HT1080 (cell line): ENCODE data around the gene SNAI3. TPM values are rescaled to one million over a fixed set of nuclear protein-coding genes. Genes with fewer than 3 reads are reported as not detected.

Experiments
- DNase-seq: peaks from one replicate; pipeline ENCODE4 v3.0.0-alpha.2; 2015; ENCODE audit warnings: low read depth
- total RNA-seq: library from RNA; depleted of rRNA; stranded (reverse); fragments of >200 nt; shearing (Covaris generic); gene quantifications from 2 replicates; pipeline ENCODE4 v1.2.3, GENCODE V29; 2014

The SNAI3 gene
- total RNA-seq, 1 experiment from 2014 or later = 0.51 TPM

DNA sequence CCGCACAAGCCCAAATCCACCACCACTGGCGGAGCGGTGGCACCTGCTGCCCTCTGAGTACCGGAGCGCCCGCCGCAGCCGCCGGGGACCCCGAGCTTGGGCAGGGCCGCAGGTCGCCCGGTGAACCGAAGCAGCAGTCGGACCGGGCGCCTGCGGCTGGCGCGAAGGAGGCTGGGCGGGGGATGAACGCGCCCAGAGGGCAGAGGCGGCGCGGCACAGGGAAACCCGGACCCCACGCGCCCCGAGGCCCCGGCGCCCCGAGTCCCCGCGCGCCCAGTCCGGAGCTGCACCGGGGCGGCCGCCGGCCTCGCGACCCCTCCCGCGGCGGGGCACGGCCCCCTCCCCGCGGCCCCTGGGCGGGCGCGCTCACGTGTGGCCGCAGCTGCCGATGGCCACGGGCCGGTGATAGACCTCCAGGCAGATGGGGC, 19.5 kb upstream of the SNAI3 start:
- no peak for DNase-seq

DNA sequence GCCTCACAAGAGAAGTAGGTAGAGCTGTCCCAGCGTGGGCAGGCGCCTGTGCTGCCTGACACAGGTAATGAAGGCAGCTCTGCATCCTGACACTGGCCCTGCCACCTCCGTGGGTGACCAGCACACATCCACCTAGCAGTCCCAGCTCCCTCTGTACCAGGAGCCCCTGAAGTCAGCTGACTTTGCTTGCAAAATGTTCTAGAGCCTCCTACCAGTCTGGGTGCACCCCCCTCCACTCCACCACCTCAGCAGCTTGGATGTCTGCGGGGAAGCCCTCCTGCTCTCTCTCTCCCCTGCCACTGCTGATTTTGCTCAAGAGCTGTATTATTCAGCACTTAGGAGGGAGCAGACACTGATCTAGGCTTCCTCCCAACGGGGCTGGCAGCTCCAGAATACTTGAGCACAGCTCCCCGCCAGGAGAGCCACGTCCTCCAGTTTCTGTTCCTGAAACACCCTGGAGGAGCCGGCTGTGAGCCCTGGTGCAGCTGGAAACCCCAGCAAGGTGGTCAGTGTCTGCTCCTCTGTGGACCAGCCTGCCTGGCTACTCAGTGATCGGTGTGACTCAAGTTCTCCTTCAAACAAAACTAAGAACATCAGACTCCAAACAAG, 18.9 kb upstream of the SNAI3 start:
- no peak for DNase-seq

DNA sequence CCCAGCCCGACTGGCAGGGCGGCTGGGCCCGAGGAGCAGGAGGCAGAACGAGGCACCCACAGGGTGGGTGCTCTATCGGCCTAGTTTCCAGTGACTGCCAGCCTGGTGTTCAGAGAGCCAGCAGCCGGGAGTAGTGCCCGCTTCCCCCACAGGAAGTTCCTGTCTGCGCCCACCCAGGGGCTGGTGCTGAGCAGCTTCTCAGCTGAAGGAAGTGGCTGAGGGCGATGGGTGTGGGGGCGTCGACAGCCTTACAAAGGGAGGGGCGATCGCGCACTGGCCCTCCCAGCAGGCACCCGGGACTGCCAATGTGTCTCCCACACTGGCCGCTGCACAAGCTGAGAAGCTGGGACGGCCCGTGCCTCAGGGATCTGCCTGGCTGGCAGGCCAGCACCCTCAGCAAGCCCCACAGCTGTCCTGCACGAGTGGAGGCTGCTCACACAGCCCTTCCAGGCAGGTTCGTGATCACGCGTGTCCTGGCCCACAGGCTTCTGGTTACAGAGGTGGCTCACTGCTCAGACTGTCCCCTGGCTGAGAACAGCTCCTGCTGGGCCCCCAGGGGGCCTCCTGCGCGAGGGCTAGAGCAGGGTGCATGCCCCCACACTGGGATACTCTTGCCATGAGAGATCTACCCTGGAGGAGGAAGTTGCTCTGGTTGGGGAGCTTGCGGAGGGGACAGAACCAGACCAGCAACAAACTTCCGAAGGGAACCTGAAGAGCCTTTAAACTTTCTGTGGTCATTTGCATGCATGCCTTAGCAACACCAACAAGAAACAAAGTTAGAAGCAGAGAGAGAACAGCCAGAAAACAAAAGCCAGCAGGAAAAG, 17.4 kb upstream of the SNAI3 start:
- no peak for DNase-seq

- no peak for DNase-seq
Measured at GRCh38 chr16:88702371-88703210, 16.3 kb upstream of the SNAI3 start.

DNA sequence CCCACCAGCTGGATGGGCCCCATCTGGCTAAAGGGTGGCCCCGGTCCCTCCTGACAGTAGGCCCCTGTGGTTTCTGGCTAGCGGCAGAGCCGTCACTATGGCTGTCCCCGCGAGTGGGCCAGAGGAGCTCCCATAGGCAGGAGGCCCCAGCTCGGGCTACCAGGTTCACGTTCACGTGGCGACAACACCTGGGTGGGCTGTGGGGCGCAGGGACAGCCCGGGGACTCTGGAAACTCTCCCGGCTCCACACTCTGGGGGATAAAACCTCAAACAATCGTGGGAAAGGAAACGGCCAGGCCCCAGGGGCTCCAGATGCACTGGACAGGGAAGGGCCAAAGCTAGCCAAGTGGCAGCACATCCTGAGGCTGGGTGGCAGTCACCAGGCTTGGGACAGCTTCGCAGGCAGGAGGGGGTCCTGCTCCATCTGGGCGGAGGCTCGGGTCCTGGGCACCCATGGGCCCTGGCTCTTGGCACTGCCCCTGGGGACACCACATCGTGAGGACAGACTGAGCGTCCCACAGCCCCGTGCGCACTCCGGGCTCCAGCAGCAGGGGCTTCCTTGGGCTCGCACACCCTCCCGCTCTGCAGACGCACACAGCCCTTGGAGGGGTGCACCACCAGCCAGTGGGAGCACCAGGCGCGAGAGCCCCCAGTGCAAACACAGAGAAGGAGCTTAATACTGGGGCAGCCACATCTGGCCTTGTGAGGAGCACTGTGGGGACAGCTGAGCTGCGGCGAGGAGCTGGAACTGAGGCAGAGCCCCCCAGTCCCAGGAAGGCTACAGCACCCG, 15.5 kb upstream of the SNAI3 start:
- no peak for DNase-seq

DNA sequence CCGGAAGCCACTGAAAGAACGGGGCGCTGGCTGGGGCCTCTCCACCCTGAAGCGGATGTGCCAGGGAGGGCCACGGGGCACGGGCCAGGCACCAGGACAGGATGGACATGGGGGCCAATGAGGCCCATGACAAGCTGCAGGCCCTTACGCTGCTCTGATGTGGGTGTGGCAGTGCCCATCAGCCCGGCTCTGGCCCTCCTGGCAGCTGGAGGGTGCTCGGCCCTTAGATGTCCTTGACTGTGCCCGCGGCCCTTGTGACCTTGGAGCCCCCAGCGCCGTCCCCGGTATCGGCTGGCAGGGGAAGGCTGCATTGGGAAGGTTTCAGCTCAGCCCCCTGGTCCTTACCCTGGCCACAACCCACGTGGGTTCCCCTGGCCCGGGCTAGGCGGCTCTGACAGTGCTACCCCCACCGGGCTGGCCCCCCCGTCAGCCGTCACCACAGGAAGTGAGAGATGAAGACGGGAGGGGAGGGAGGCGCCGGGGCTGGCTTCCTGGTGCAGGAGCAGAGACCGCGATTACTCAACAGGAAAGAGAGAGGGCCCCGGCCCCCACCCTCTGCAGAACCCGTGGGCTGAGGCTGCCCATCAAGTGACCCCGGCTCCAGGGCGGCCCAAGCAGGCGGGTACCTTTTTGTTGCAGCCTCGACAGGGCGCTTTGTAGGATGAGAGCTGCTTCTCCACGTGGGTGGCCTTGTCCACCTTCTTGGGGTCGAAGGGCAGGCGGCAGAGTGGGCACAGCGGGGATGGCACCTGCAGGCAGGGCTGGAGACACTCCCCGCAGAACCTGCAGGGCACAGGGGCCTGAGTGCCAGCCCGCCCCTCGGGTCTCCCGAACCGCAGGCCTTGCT, 14.6 kb upstream of the SNAI3 start:
- peak; percentile 97 for DNase-seq

- no peak for DNase-seq
Measured at GRCh38 chr16:88700322-88700635, 14.0 kb upstream of the SNAI3 start.

DNA sequence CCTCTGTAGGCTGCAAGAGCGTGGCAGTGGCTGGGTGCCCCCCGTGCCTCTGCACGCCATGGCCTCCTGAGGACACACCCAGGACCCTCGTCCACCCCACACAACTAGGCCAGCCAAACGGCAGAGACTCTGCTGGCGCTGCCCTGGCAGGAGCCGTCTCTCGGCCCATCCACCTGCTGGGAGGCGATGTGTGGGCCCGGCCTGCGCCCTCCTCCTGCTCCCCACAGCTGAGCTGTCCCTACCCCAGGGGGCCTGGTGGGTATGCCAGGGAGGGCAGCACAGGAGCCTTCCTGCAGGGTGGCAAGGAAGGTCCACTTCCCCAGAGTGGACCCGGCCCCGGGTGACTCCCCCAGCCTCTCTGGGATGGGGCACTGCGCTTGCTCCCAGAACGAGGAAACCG, 12.9 kb upstream of the SNAI3 start:
- DNase-seq = no peak

DNA sequence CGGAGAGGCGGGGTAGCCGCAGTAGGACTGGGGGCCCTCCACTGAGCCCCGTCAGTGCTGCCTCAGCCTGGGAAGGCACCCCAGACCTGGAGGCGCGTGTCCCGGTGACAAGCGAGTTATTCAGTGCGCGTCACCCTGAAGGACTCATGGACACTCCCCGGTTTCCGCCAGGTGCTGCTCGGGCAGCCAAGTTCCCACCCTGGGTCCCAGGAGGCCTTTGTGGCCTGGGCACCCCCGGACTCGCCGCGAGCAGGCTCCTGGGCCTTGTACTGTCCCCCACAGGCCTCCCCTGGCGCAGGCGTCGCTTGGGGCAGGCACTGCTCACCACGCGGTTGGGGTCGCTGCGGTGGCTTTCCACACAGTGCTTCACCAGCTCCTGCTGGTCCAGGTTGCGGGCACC, 12.3 kb upstream of the SNAI3 start:
- DNase-seq = no peak

DNA sequence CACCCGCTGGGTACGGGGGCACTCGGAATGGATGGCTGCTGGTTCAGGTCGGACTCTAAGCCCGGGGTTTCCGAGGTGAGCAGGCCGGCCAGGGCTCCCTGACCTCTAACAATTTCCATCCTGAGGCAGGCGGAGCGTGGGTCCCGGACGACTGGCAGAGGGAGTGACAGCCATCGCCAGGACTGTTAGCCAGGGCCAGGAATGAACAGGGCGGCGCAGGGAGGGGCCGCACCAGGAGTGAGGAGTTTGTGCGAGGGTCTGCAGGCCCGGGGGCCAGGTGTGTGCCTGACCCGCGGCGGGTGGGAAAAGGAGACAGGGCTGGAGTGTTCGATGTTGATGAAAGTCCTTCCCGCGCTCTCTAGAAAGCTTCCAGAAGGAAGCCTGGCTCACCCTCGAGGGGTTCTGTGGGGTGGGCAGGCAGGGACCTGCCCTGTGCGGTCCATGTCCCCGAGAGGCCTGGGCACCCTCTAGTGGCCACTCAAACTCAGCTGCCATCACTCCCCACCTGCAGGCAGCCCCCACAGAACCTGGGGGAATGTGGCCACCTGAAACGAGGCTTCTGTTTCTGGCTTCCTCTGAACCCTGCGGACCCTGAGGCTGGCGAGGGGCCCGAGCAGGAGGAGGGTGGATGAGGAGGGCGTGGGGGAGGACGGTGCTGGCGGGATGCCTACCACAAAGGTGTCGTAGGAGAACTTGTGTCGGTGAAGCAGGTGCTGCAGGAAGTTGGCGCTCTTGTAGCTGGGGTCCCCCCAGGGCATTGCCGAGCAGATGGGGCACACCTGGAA, 11.7 kb upstream of the SNAI3 start:
- DNase-seq = no peak

- no peak for DNase-seq
Measured at GRCh38 chr16:88697116-88697830, 11.0 kb upstream of the SNAI3 start.

- DNase-seq = no peak
Measured at GRCh38 chr16:88696441-88696840, 10.1 kb upstream of the SNAI3 start.

DNA sequence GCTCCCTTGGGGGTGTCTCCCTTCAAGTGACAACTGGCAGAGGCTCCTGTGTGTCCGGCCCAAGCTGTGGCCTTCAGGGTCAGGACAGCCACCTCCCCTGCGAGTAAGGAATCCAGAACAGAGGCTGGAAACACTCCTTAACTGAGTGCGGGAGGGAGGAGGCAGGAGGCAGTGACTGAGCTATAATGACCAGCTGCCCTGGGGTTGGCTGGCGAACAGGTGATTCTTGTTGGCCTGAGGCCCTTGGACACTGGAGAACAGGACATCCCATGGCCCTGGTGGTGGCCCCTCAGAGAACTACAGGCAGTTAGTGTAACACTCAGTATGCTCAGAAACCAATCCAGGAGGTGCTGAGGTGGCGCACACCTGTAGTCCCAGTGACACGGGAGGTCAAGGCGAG, 9.4 kb upstream of the SNAI3 start:
- no peak for DNase-seq

- DNase-seq = no peak
Measured at GRCh38 chr16:88695218-88695617, 8.9 kb upstream of the SNAI3 start.

DNA sequence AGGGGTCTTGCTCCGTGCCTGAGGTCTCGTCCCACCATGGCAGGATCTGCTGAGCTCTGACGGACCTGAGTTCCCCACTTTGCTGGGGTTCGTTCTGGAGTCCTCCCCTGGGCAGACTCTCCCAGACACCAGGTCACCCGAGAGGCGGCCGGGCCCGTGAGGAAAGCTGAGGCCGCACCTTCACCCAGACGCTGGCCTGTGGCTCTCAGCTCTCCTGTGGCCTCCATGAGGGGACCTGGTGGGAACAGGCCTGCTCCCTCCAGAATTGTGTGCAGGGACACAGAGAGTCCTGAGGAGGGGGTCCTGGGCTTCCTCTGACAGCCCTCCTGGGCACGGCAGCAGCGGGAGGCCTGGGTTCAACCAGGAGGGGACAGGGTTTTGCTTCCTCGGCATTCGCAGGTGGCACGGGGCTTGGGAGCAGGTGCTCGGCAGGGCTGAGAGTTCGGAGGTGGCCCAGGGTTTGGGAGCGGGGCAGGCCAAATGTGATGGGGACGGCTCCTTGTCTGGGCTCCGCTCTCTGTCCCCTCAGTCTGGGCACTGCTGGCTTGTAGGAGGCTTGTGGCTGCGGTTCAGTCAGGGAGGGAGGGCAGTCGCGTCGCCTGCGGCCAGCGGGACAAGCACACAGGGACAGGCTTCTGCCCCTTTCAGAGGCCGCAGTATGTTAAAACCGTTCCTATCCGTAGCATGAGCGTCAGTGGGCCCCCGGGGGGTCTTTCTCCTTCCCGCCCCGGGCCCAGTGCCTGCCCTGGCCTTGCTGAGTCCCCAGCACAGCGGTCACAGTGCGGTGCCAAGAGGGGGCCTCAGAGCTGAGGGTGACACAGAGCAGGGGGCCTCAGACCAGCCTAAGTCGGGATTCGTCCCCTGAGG, 8.1 kb upstream of the SNAI3 start:
- DNase-seq = no peak

DNA sequence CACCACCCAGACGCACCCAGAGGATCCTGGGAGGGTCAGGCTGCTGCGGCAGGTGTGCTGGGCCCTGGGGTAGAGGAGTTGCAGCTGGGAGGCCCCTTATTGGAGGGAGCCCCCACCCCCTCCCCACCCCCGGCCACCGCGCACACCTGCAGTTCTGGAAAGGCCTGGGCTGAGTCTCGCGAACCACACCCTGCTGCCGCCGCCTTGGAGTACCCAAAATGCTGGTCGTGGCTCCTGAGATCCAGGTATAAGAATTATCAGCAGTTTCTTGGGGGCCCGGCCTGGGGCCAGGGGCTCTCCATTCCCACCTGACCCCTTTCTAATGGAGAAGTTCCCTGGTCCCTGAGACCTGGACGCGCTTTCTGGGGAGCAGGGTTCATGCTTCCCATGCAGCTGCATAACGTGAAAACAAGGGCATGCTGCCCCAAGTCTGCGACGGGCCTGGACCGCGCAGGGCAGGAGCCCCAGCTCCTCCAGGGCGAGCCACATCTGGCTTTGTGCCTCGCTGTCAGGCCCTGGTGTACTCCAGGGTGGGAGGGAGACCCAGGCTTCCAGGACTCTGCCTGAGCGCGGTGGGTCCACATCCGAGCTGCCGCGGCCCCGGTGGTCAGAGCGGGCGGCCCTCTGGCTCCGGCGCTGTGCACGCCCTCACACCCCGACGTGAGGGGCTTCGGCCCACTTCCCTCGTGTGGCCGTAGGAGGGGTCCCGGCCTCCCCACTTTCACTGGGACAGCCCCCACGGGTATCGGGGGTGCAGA, 7.3 kb upstream of the SNAI3 start:
- no peak for DNase-seq

GRCh38 chr16:88692861-88693260, 6.6 kb upstream of the SNAI3 start:
- DNase-seq = no peak
